Stomach smooth muscle (tissue), 2 donors: Measurements from ENCODE around the gene AKAP6.

ENCODE experiments used
- H3K27ac ChIP-seq: one replicate; pipeline ENCODE4 v1.7.0; 2013; ENCODE audit warnings: mild to moderate bottlenecking, low read length, inconsistent platforms
- H3K27me3 ChIP-seq, 2 donors: one replicate each; pipeline ENCODE4 v1.7.0; 2013; ENCODE audit warnings: low read length in 2 of 2; ENCODE audit not compliant: insufficient read depth in 2 of 2, control insufficient read depth in 1 of 2
- H3K36me3 ChIP-seq, 2 donors: one replicate each; pipeline ENCODE4 v1.7.0; 2013; ENCODE audit warnings: low read length in 2 of 2; ENCODE audit not compliant: control insufficient read depth in 2 of 2, insufficient read depth in 2 of 2
- H3K4me1 ChIP-seq: one replicate; pipeline ENCODE4 v1.7.0; 2013; ENCODE audit warnings: low read length; ENCODE audit not compliant: control insufficient read depth, insufficient read depth
- H3K4me3 ChIP-seq, 2 donors: one replicate each; pipeline ENCODE4 v1.7.0; 2013; ENCODE audit warnings: low read length in 2 of 2
- H3K9ac ChIP-seq, 2 donors: one replicate each; pipeline ENCODE4 v1.7.0; 2013; ENCODE audit warnings: low read length in 2 of 2, mild to moderate bottlenecking in 1 of 2
- H3K9me3 ChIP-seq, 2 donors: one replicate each; pipeline ENCODE4 v1.7.0; 2013; ENCODE audit warnings: low read length in 2 of 2; ENCODE audit not compliant: control insufficient read depth in 2 of 2
- donor health status: healthy.
- donor health status: Pancreatic carcinoma.

Gene AKAP6

GRCh38 chr14:32426586-32427388 is 97.7 kb downstream of the AKAP6 start:
- Histone ChIP-seq H3K9ac (peak overlapping the region in 1 of 2 donors; percentile 92), H3K27me3 (no peaks in the 10 kb centered on the region), H3K4me1 (peaks cover 15% of the 10 kb centered on the region), H3K4me3 (peak overlapping the region in 1 of 2 donors; percentile 16), H3K9me3 (peaks cover 0 to 4% of the 10 kb centered on the region in 2 donors), H3K36me3 (no peaks in the 10 kb centered on the region), H3K27ac (peak overlapping the region; percentile 71)

DNA sequence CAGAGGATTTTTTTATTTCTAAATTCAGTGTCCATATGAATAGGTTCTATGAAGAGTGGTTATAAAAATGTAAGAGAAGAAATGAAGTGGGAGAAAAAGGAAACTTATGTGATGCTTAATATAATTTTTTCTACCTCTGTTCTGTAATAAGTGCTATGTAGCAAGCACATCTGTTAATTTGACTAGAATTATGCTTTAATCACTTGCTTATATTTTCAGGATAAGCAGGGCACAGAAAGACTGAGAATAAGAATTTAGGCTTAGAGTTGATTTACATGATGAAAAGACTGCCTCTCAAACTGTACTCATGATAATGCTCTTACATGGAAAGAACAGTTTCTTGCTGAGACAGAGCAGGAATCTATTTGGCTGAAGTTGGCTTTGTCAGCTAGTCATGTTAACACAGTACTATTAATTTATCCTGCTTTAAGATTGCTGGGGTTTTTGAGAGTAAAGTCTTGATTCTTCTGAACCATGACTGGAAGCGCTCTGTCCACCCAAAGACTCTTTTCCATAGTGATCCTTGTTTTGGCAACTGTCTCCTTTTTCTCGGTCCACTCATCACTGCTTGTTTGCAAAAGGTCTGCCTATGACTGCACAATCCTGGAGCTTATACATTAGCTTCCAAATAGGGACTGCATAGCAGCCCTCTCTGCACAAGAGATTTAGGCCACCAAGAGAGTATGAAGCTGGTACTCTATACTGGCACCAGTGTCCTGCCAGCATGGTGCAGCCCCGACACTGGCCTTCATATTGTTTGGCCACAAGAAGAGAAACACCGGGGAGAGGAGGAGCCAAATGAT is 98.8 kb downstream of the AKAP6 start:
- H3K36me3 ChIP-seq = no peaks in the 10 kb centered on the region
- peak overlapping the region; percentile 64 to 73 for H3K4me3 ChIP-seq
- H3K9ac ChIP-seq = peak overlapping the region; percentile 62 to 92
- H3K27ac ChIP-seq = peak overlapping the region; percentile 71
- H3K27me3 ChIP-seq = no peaks in the 10 kb centered on the region
- peaks cover 15% of the 10 kb centered on the region for H3K4me1 ChIP-seq
- H3K9me3 ChIP-seq = no peaks in the 10 kb centered on the region

GRCh38 chr14:32428875-32429274 is 99.8 kb downstream of the AKAP6 start:
- peaks cover 25% of the 10 kb centered on the region for H3K4me1 ChIP-seq

DNA sequence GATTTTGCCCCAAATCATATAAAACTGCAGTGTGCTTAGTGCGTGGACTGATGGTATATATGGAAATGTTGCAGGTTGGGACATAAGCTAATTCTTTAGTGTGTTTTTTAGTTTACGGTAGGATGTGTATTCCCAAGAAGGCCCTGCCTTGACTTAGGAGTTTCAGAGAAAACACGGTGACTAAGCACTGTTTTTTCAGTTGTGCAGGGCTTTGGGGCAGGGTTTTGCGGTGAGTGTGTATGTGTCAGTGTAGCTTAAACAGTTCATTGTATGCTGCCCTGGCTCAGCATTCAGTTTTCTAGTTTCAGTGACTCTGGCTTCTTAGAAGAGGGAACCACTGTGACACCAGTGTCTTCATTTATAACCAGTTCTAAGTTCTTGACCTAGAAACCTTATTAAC is 101.2 kb downstream of the AKAP6 start:
- no peaks in the 10 kb centered on the region for H3K27me3 ChIP-seq
- no peaks in the 10 kb centered on the region for H3K9me3 ChIP-seq
- peaks cover 0 to 5% of the 10 kb centered on the region in 2 donors for H3K36me3 ChIP-seq
- H3K4me1 ChIP-seq = peaks cover 25% of the 10 kb centered on the region
- no peak overlapping the region for H3K27ac ChIP-seq
- peak overlapping the region; percentile 1 to 37 for H3K4me3 ChIP-seq
- H3K9ac ChIP-seq = peak overlapping the region in 1 of 2 donors; percentile 2

More at GRCh38 chr14:32428875-32429274, 99.8 kb downstream of the AKAP6 start:
- H3K9ac ChIP-seq = peak overlapping the region; percentile 62 to 92
- H3K4me3 ChIP-seq = peak overlapping the region; percentile 64 to 73
- H3K9me3 ChIP-seq = no peaks in the 10 kb centered on the region
- H3K27ac ChIP-seq = peak overlapping the region; percentile 71
- no peaks in the 10 kb centered on the region for H3K27me3 ChIP-seq
- no peaks in the 10 kb centered on the region for H3K36me3 ChIP-seq

- Histone ChIP-seq H3K4me1 (peaks cover 12% of the 10 kb centered on the region), H3K4me3 (peak overlapping the region; percentile 40 to 64), H3K27ac (peak overlapping the region; percentile 73), H3K27me3 (no peaks in the 10 kb centered on the region), H3K9ac (peak overlapping the region; percentile 40 to 52), H3K9me3 (no peaks in the 10 kb centered on the region), H3K36me3 (peaks cover 5% of the 10 kb centered on the region in 2 donors)
Measured at GRCh38 chr14:32432813-32433538, 103.9 kb downstream of the AKAP6 start.

DNA sequence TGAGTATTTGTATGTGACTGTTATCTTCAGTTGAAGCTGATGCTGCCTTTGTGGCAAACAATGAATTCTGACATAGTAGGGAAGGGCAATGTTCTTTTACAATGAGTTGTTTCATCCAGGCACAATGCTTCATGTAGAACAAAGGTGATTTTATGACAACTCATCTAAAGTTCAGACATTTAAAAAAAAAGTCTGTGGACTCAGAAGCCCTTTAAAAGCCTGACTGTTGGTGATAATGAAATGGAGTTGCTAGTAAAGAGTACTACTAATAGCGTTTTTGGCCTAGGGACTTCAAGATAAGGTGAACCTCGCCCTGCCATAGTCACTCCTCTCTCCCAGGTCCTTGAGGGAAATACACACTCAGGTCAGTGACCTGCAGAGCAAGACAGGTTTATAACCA is 105.1 kb downstream of the AKAP6 start:
- Histone ChIP-seq H3K4me1 (peaks cover 15% of the 10 kb centered on the region), H3K9ac (no peak overlapping the region), H3K27me3 (no peaks in the 10 kb centered on the region), H3K27ac (peak overlapping the region; percentile 66), H3K4me3 (peak overlapping the region; percentile 13 to 64), H3K36me3 (peaks cover 5% of the 10 kb centered on the region in 2 donors), H3K9me3 (no peaks in the 10 kb centered on the region)

DNA sequence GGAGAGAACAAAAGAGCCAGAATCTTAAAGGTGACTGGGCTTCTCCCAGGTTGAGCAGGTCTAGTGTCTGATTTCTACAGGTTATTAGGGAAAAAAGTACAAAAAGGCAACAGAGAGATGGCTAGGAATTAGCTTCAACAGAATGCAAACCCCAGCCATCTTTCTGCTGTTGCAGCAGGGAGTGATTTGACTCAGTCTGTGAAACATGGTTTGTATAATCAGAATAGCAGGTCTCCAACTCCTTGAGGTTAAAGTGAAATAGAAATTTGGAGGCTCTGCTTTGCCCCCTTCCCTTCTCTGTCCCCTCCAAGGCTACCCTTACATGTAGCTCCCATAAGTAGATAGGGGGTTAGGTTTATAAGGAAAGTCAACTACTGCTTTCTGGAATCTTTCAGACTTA is 105.8 kb downstream of the AKAP6 start:
- H3K27me3 ChIP-seq = no peaks in the 10 kb centered on the region
- no peak overlapping the region for H3K9ac ChIP-seq
- peak overlapping the region; percentile 66 for H3K27ac ChIP-seq
- no peaks in the 10 kb centered on the region for H3K9me3 ChIP-seq
- H3K4me3 ChIP-seq = peak overlapping the region in 1 of 2 donors; percentile 64
- peaks cover 5% of the 10 kb centered on the region in 2 donors for H3K36me3 ChIP-seq
- peaks cover 18% of the 10 kb centered on the region for H3K4me1 ChIP-seq

GRCh38 chr14:32435411-32435810 is 106.3 kb downstream of the AKAP6 start:
- Histone ChIP-seq H3K36me3 (peaks cover 5% of the 10 kb centered on the region in 2 donors), H3K27me3 (no peaks in the 10 kb centered on the region), H3K4me1 (peaks cover 18% of the 10 kb centered on the region), H3K9me3 (no peaks in the 10 kb centered on the region), H3K9ac (no peak overlapping the region), H3K27ac (no peak overlapping the region), H3K4me3 (no peak overlapping the region)

DNA sequence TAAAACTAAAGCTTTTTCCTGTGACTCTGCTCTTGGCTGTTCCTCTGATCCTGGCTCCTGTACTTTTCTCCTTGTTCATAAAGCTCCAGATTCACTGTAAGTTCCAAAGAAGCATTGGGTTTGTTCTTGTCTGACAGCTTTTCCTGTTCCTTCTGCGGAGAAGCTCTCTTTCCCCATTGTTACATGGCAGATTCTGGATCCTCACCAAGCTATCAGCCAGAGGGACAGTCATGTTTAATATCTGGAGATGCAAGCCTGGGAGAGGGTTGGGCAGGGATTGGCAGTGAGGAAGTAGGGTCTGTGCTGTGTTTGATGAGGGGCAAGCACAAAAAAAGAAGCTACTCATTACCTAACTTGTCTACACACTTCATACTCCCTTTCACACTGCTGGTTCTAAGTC is 107.9 kb downstream of the AKAP6 start:
- Histone ChIP-seq H3K9ac (no peak overlapping the region), H3K36me3 (peaks cover 5% of the 10 kb centered on the region in 2 donors), H3K9me3 (no peaks in the 10 kb centered on the region), H3K27ac (no peak overlapping the region), H3K27me3 (no peaks in the 10 kb centered on the region), H3K4me1 (peaks cover 18% of the 10 kb centered on the region), H3K4me3 (peak overlapping the region in 1 of 2 donors; percentile 9)

DNA sequence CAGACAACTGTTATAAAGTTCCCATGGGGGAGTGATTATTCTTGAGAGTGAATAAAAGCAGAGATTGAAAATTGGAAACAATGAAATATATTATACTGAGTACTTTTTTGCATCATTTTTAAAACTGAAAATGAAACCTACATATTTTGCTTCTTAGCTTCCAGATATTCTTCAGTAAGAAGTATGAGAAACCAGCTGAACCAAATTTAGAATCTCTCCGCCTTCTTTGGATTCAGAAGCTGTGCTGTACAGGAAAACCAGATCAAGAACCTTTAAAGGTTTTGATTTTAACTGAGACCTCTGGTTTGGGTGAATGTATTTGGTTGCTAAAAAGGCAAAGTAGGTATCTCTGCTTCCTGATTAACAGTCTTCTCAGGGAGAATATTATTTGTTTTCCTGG is 109.4 kb downstream of the AKAP6 start:
- peak overlapping the region; percentile 75 for H3K27ac ChIP-seq
- peak overlapping the region in 1 of 2 donors; percentile 24 for H3K4me3 ChIP-seq
- no peaks in the 10 kb centered on the region for H3K9me3 ChIP-seq
- H3K27me3 ChIP-seq = no peaks in the 10 kb centered on the region
- H3K36me3 ChIP-seq = peaks cover 5% of the 10 kb centered on the region in 2 donors
- H3K4me1 ChIP-seq = peaks cover 12% of the 10 kb centered on the region
- H3K9ac ChIP-seq = no peak overlapping the region
